ENCODE data around the gene UNG.

The UNG gene

DNA sequence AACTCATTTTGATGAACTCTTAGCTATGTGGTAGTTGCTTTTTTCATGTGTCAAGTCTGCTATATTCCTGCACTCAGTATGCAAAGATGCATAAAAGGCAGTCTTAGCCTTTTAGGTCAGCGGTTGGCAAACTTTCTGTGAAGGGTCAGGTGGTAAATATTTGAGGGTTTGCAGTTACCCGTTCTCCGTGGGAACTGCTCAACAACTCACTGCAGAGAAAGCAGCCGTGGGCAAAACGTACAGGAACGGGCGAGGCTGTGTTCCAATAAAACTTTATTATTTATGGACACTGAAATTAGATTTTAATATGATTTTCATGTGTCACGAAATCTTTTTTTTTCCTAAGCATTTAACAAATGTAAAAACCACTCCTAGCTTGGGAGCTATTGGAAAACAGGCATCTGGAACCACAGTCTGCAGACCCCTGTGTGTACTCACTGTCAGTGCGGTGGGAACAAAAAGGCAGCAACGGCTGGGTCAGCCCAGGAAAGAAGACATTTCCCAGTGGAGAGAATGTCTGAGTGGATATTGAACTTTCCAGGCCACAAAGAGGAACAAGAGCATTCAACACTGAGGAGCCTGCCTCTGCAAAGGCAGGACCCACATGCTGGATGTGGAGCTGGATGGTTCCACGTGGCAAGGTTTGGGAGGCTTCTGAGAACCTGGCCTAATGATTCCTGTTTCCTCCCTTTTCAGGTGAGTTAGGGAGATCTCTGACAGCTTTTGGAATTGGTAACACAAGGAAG is 15.5 kb downstream of the UNG start:
- Histone ChIP-seq H3K36me3 (ENCODE audit: insufficient read depth, low read length) (peaks cover 4% of the 10 kb centered on the region), H3K27ac (ENCODE audit: low read depth, low read length) (peak overlapping the region; percentile 90), H3K27me3 (ENCODE audit: control insufficient read depth in 1 of 2, insufficient read depth in 2 of 2, low read length in 2 of 2) (no peaks in the 10 kb centered on the region), H3K4me3 (ENCODE audit: low read depth in 1 of 2, low read length in 2 of 2) (peak overlapping the region in 1 of 2 donors; percentile 33), H3K4me1 (ENCODE audit: insufficient read depth, low read length) (peaks cover 62% of the 10 kb centered on the region), H3K9ac (ENCODE audit: low read length) (peak overlapping the region; percentile 42), H3K9me3 (ENCODE audit: low read length) (no peaks in the 10 kb centered on the region)

GRCh38 chr12:109113661-109114321 is 16.4 kb downstream of the UNG start:
- Histone ChIP-seq H3K27ac (ENCODE audit: low read depth, low read length) (peak overlapping the region; percentile 90), H3K4me3 (ENCODE audit: low read depth in 1 of 2, low read length in 2 of 2) (no peak overlapping the region), H3K27me3 (ENCODE audit: control insufficient read depth in 1 of 2, insufficient read depth in 2 of 2, low read length in 2 of 2) (no peaks in the 10 kb centered on the region), H3K9me3 (ENCODE audit: low read length) (no peaks in the 10 kb centered on the region), H3K4me1 (ENCODE audit: insufficient read depth, low read length) (peaks cover 62% of the 10 kb centered on the region), H3K36me3 (ENCODE audit: insufficient read depth, low read length) (no peaks in the 10 kb centered on the region), H3K9ac (ENCODE audit: low read length) (peak overlapping the region; percentile 42)

DNA sequence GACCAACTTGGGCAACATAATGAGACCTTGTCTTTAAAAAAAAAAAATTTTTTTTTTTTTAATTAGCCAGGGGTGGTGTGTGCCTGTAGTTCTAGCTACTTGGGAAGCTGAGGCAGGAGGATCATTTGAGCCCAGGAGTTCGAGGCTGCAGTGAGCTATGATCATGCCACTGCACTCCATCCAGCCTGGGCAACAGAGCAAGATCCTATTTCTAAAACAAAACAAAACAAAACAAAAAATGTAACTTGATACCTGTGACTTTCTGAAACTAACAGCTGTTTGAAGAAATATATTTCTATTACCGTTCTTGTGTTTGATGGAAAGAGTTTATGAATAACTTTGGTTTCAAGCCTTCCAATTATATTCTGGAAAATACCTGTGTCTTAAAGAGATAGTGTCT is 17.2 kb downstream of the UNG start:
- Histone ChIP-seq H3K9ac (ENCODE audit: low read length) (no peak overlapping the region), H3K4me3 (ENCODE audit: low read depth in 1 of 2, low read length in 2 of 2) (no peak overlapping the region)

GRCh38 chr12:109115404-109115757 is 18.0 kb downstream of the UNG start:
- Histone ChIP-seq H3K9me3 (ENCODE audit: low read length) (no peaks in the 10 kb centered on the region), H3K27ac (ENCODE audit: low read depth, low read length) (peak overlapping the region; percentile 90), H3K4me3 (ENCODE audit: low read depth in 1 of 2, low read length in 2 of 2) (peak overlapping the region in 1 of 2 donors; percentile 41), H3K4me1 (ENCODE audit: insufficient read depth, low read length) (peaks cover 63% of the 10 kb centered on the region), H3K27me3 (ENCODE audit: control insufficient read depth in 1 of 2, insufficient read depth in 2 of 2, low read length in 2 of 2) (no peaks in the 10 kb centered on the region), H3K9ac (ENCODE audit: low read length) (no peak overlapping the region), H3K36me3 (ENCODE audit: insufficient read depth, low read length) (no peaks in the 10 kb centered on the region)

More for the DNA sequence above, 17.2 kb downstream of the UNG start:
- Histone ChIP-seq H3K27me3 (ENCODE audit: control insufficient read depth in 1 of 2, insufficient read depth in 2 of 2, low read length in 2 of 2) (no peaks in the 10 kb centered on the region), H3K9me3 (ENCODE audit: low read length) (no peaks in the 10 kb centered on the region), H3K36me3 (ENCODE audit: insufficient read depth, low read length) (no peaks in the 10 kb centered on the region), H3K27ac (ENCODE audit: low read depth, low read length) (peak overlapping the region; percentile 90), H3K4me1 (ENCODE audit: insufficient read depth, low read length) (peaks cover 62% of the 10 kb centered on the region)

GRCh38 chr12:109115758-109116610 is 18.6 kb downstream of the UNG start, which contains the start of gene ACACB:
Gene ACACB (plus strand): TSS chr12:109116587. CDS start chr12:109139406, 22,819 bp downstream.
- Histone ChIP-seq H3K9ac (ENCODE audit: low read length) (peak within 1 kb of the TSS; percentile 63), H3K4me1 (ENCODE audit: insufficient read depth, low read length) (peaks cover 59% of the 10 kb centered on the region)

DNA sequence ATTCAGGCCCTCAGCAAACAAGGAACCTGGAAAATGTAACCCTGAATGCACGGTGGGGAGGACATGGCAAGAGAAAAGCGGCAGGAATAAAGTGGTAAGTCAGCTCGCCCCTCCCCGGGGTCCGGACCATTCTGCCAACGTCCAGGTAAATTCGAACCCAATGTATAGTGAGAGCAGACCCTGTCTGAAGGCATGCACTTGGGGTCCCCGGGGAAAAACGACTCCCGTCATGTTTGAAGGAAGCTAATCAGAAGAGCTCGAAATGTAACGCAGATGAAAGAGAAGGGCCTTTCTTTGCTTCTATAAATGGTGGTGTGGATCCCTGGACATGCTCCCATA is 19.2 kb downstream of the UNG start:
- H3K9me3 ChIP-seq (ENCODE audit: low read length) = no peaks in the 10 kb centered on the region
- H3K27ac ChIP-seq (ENCODE audit: low read depth, low read length) = peak overlapping the region; percentile 90
- H3K4me3 ChIP-seq (ENCODE audit: low read depth in 1 of 2, low read length in 2 of 2) = peak overlapping the region in 1 of 2 donors; percentile 41
- H3K4me1 ChIP-seq (ENCODE audit: insufficient read depth, low read length) = peaks cover 59% of the 10 kb centered on the region
- no peaks in the 10 kb centered on the region for H3K27me3 ChIP-seq (ENCODE audit: control insufficient read depth in 1 of 2, insufficient read depth in 2 of 2, low read length in 2 of 2)
- peak overlapping the region; percentile 63 for H3K9ac ChIP-seq (ENCODE audit: low read length)
- H3K36me3 ChIP-seq (ENCODE audit: insufficient read depth, low read length) = no peaks in the 10 kb centered on the region

More at GRCh38 chr12:109115758-109116610, 18.6 kb downstream of the UNG start, which contains the start of gene ACACB:
- peak within 1 kb of the TSS in 1 of 2 donors; percentile 41 for H3K4me3 ChIP-seq (ENCODE audit: low read depth in 1 of 2, low read length in 2 of 2)
- H3K27ac ChIP-seq (ENCODE audit: low read depth, low read length) = peak within 1 kb of the TSS; percentile 90
- H3K27me3 ChIP-seq (ENCODE audit: control insufficient read depth in 1 of 2, insufficient read depth in 2 of 2, low read length in 2 of 2) = no peaks in the 10 kb centered on the region
- H3K36me3 ChIP-seq (ENCODE audit: insufficient read depth, low read length) = no peaks in the 10 kb centered on the region
- no peaks in the 10 kb centered on the region for H3K9me3 ChIP-seq (ENCODE audit: low read length)

GRCh38 chr12:109120095-109120494 is 22.7 kb downstream of the UNG start:
- Histone ChIP-seq H3K4me1 (ENCODE audit: insufficient read depth, low read length) (peaks cover 45% of the 10 kb centered on the region), H3K27me3 (ENCODE audit: control insufficient read depth in 1 of 2, insufficient read depth in 2 of 2, low read length in 2 of 2) (no peaks in the 10 kb centered on the region), H3K27ac (ENCODE audit: low read depth, low read length) (no peak overlapping the region), H3K9ac (ENCODE audit: low read length) (no peak overlapping the region), H3K9me3 (ENCODE audit: low read length) (no peaks in the 10 kb centered on the region), H3K4me3 (ENCODE audit: low read depth in 1 of 2, low read length in 2 of 2) (no peak overlapping the region), H3K36me3 (ENCODE audit: insufficient read depth, low read length) (no peaks in the 10 kb centered on the region)

- H3K9me3 ChIP-seq (ENCODE audit: low read length) = no peaks in the 10 kb centered on the region
- H3K4me3 ChIP-seq (ENCODE audit: low read depth in 1 of 2, low read length in 2 of 2) = no peak overlapping the region
- H3K27ac ChIP-seq (ENCODE audit: low read depth, low read length) = no peak overlapping the region
- H3K27me3 ChIP-seq (ENCODE audit: control insufficient read depth in 1 of 2, insufficient read depth in 2 of 2, low read length in 2 of 2) = no peaks in the 10 kb centered on the region
- H3K36me3 ChIP-seq (ENCODE audit: insufficient read depth, low read length) = no peaks in the 10 kb centered on the region
- peaks cover 45% of the 10 kb centered on the region for H3K4me1 ChIP-seq (ENCODE audit: insufficient read depth, low read length)
- no peak overlapping the region for H3K9ac ChIP-seq (ENCODE audit: low read length)
These were observed 23.2 kb downstream of the UNG start for GRCh38 chr12:109120557-109120956.

- Histone ChIP-seq H3K9ac (ENCODE audit: low read length) (no peak overlapping the region), H3K27ac (ENCODE audit: low read depth, low read length) (no peak overlapping the region), H3K4me3 (ENCODE audit: low read depth in 1 of 2, low read length in 2 of 2) (no peak overlapping the region), H3K27me3 (ENCODE audit: control insufficient read depth in 1 of 2, insufficient read depth in 2 of 2, low read length in 2 of 2) (no peaks in the 10 kb centered on the region), H3K36me3 (ENCODE audit: insufficient read depth, low read length) (no peaks in the 10 kb centered on the region), H3K9me3 (ENCODE audit: low read length) (no peaks in the 10 kb centered on the region), H3K4me1 (ENCODE audit: insufficient read depth, low read length) (peaks cover 40% of the 10 kb centered on the region)
These were observed 24.0 kb downstream of the UNG start for GRCh38 chr12:109121346-109121880.

GRCh38 chr12:109124878-109125648 is 27.7 kb downstream of the UNG start:
- H3K4me1 ChIP-seq (ENCODE audit: insufficient read depth, low read length) = peaks cover 31% of the 10 kb centered on the region
- H3K9ac ChIP-seq (ENCODE audit: low read length) = no peak overlapping the region
- H3K27ac ChIP-seq (ENCODE audit: low read depth, low read length) = peak overlapping the region; percentile 59

More at GRCh38 chr12:109124878-109125648, 27.7 kb downstream of the UNG start:
- Histone ChIP-seq H3K4me3 (ENCODE audit: low read depth in 1 of 2, low read length in 2 of 2) (no peak overlapping the region), H3K9me3 (ENCODE audit: low read length) (no peaks in the 10 kb centered on the region), H3K36me3 (ENCODE audit: insufficient read depth, low read length) (no peaks in the 10 kb centered on the region), H3K27me3 (ENCODE audit: control insufficient read depth in 1 of 2, insufficient read depth in 2 of 2, low read length in 2 of 2) (no peaks in the 10 kb centered on the region)
